ENCODE data around the gene EFS. TPM values are rescaled to one million over a fixed set of nuclear protein-coding genes. Genes with fewer than 3 reads are reported as not detected.

The EFS gene
- polyA plus RNA-seq, 4 donors: 36.6 to 53.0 (median 40.1) TPM

GRCh38 chr14:23380197-23380914 lies 15.4 kb upstream of the EFS start:
- no peak for DNase-seq (ENCODE audit: low read depth in 4 of 4, low spot score in 3 of 4)

- DNase-seq (ENCODE audit: low read depth in 4 of 4, low spot score in 3 of 4): peak in 1 of 4 donors; percentile 10
These were observed 14.6 kb upstream of the EFS start for GRCh38 chr14:23379366-23380196.

- no peak for DNase-seq (ENCODE audit: low read depth in 4 of 4, low spot score in 3 of 4)
These were observed 13.7 kb upstream of the EFS start for GRCh38 chr14:23378612-23379220.

GRCh38 chr14:23377573-23378563 lies 12.9 kb upstream of the EFS start:
- no peak for DNase-seq (ENCODE audit: low read depth in 4 of 4, low spot score in 3 of 4)

- DNase-seq (ENCODE audit: low read depth in 4 of 4, low spot score in 3 of 4): no peak
These were observed 12.2 kb upstream of the EFS start for GRCh38 chr14:23377198-23377550.

- no peak for DNase-seq (ENCODE audit: low read depth in 4 of 4, low spot score in 3 of 4)
These were observed 11.7 kb upstream of the EFS start, which contains the start of gene CMTM5 for GRCh38 chr14:23376482-23377197. Gene CMTM5 (plus strand): TSS chr14:23377046. CDS start chr14:23377252, 206 bp downstream.

GRCh38 chr14:23375527-23376251 lies 10.7 kb upstream of the EFS start:
- DNase-seq (ENCODE audit: low read depth in 4 of 4, low spot score in 3 of 4): no peak

- no peak for DNase-seq (ENCODE audit: low read depth in 4 of 4, low spot score in 3 of 4)
These were observed 8.1 kb upstream of the EFS start for GRCh38 chr14:23373041-23373440.

- no peak for DNase-seq (ENCODE audit: low read depth in 4 of 4, low spot score in 3 of 4)
These were observed 7.5 kb upstream of the EFS start, which contains the start of gene IL25 for GRCh38 chr14:23372509-23372908. Gene IL25 (plus strand): TSS chr14:23372809.

GRCh38 chr14:23371865-23372264 lies 6.9 kb upstream of the EFS start:
- DNase-seq (ENCODE audit: low read depth in 4 of 4, low spot score in 3 of 4): no peak

GRCh38 chr14:23370221-23370620 lies 5.2 kb upstream of the EFS start:
- DNase-seq (ENCODE audit: low read depth in 4 of 4, low spot score in 3 of 4): no peak

- peak in 3 of 4 donors; percentile 69 to 75 (median 71) for DNase-seq (ENCODE audit: low read depth in 4 of 4, low spot score in 3 of 4)
These were observed 1.5 kb upstream of the EFS start for GRCh38 chr14:23366426-23366921.

- DNase-seq (ENCODE audit: low read depth in 4 of 4, low spot score in 3 of 4): peak; percentile 78 to 94 (median 91)
These were observed 907 bp upstream of the EFS start for GRCh38 chr14:23365732-23366425.

GRCh38 chr14:23364164-23365035 lies 572 bp downstream of the EFS start:
- DNase-seq (ENCODE audit: low read depth in 4 of 4, low spot score in 3 of 4): peak in 1 of 4 donors; percentile 21

GRCh38 chr14:23362200-23362599 lies 2.8 kb downstream of the EFS start:
- DNase-seq (ENCODE audit: low read depth in 4 of 4, low spot score in 3 of 4): no peak

GRCh38 chr14:23361763-23362162 lies 3.2 kb downstream of the EFS start:
- DNase-seq (ENCODE audit: low read depth in 4 of 4, low spot score in 3 of 4): no peak

- DNase-seq (ENCODE audit: low read depth in 4 of 4, low spot score in 3 of 4): no peak
These were observed 3.7 kb downstream of the EFS start for GRCh38 chr14:23361320-23361719.

Data from right renal pelvis (tissue), 4 donors.